ENCODE results near the gene OPRPN. TPM values are rescaled to one million over a fixed set of nuclear protein-coding genes. Genes with fewer than 3 reads are reported as not detected.

Gene OPRPN
- polyA plus RNA-seq, 1 experiment: not detected

- DNase-seq (ENCODE audit: low read depth, low spot score): no peak
- ChIA-PET CTCF (no interaction called here), POLR2A (no interaction called here)
- TF ChIP-seq, protein P1, sequence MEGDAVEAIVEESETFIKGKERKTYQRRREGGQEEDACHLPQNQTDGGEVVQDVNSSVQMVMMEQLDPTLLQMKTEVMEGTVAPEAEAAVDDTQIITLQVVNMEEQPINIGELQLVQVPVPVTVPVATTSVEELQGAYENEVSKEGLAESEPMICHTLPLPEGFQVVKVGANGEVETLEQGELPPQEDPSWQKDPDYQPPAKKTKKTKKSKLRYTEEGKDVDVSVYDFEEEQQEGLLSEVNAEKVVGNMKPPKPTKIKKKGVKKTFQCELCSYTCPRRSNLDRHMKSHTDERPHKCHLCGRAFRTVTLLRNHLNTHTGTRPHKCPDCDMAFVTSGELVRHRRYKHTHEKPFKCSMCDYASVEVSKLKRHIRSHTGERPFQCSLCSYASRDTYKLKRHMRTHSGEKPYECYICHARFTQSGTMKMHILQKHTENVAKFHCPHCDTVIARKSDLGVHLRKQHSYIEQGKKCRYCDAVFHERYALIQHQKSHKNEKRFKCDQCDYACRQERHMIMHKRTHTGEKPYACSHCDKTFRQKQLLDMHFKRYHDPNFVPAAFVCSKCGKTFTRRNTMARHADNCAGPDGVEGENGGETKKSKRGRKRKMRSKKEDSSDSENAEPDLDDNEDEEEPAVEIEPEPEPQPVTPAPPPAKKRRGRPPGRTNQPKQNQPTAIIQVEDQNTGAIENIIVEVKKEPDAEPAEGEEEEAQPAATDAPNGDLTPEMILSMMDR (IDR thresholded peaks at IDR 0.05; ENCODE audit: low read depth, low read length): no peak
- no peaks in the 10 kb centered on the region for H3K27me3 ChIP-seq (ENCODE audit: control insufficient read depth, insufficient read depth, low read length)
- no peak overlapping the region for H3K27ac ChIP-seq (ENCODE audit: low read depth, low read length)
- H3K4me3 ChIP-seq (ENCODE audit: low read depth, low read length): no peak overlapping the region
- H3K9me3 ChIP-seq (ENCODE audit: control insufficient read depth, insufficient read depth, low read length): no peaks in the 10 kb centered on the region
Measured at GRCh38 chr4:70365479-70365878, 32.3 kb upstream of the OPRPN start.

- CTCF ChIA-PET: no interaction called here
Measured at GRCh38 chr4:70367813-70368212, 29.9 kb upstream of the OPRPN start.

GRCh38 chr4:70371987-70372386 is 25.8 kb upstream of the OPRPN start:
- TF ChIP-seq, protein P1 (IDR thresholded peaks at IDR 0.05; ENCODE audit: low read depth, low read length): no peak
- ChIA-PET CTCF (no interaction called here), POLR2A (no interaction called here)
- Histone ChIP-seq H3K4me3 (ENCODE audit: low read depth, low read length) (no peak overlapping the region), H3K27ac (ENCODE audit: low read depth, low read length) (no peak overlapping the region), H3K27me3 (ENCODE audit: control insufficient read depth, insufficient read depth, low read length) (no peaks in the 10 kb centered on the region), H3K9me3 (ENCODE audit: control insufficient read depth, insufficient read depth, low read length) (no peaks in the 10 kb centered on the region)
- no peak for DNase-seq (ENCODE audit: low read depth, low spot score)

More at GRCh38 chr4:70367813-70368212, 29.9 kb upstream of the OPRPN start:
- H3K27ac ChIP-seq (ENCODE audit: low read depth, low read length): no peak overlapping the region
- POLR2A ChIA-PET: no interaction called here
- DNase-seq (ENCODE audit: low read depth, low spot score): no peak
- TF ChIP-seq, protein P1 (IDR thresholded peaks at IDR 0.05; ENCODE audit: low read depth, low read length): no peak
- H3K27me3 ChIP-seq (ENCODE audit: control insufficient read depth, insufficient read depth, low read length): no peaks in the 10 kb centered on the region
- H3K9me3 ChIP-seq (ENCODE audit: control insufficient read depth, insufficient read depth, low read length): no peaks in the 10 kb centered on the region
- H3K4me3 ChIP-seq (ENCODE audit: low read depth, low read length): no peak overlapping the region

DNA sequence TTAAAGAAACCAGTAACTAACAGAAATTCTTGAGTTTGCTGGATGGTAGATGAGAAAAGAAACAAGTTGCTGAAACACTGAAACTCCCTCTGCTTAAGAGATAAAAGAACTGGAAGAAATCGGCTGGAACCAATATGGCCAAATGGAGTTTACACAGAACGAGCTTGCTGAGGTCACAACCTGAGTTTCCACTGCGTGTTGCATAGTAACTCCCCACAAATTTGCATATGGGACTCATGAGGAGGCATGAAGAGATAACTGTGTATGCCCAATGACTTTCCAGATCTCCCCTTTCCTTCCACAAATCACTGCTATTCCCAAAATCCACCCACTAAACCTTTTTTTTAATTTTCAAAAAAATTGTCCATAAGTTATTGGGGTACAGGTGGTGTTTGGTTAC is 25.0 kb upstream of the OPRPN start:
- H3K27ac ChIP-seq (ENCODE audit: low read depth, low read length): no peak overlapping the region
- ChIA-PET CTCF (no interaction called here), POLR2A (no interaction called here)
- no peak overlapping the region for H3K4me3 ChIP-seq (ENCODE audit: low read depth, low read length)
- TF ChIP-seq, protein P1 (IDR thresholded peaks at IDR 0.05; ENCODE audit: low read depth, low read length): no peak
- no peak for DNase-seq (ENCODE audit: low read depth, low spot score)
- no peaks in the 10 kb centered on the region for H3K27me3 ChIP-seq (ENCODE audit: control insufficient read depth, insufficient read depth, low read length)
- no peaks in the 10 kb centered on the region for H3K9me3 ChIP-seq (ENCODE audit: control insufficient read depth, insufficient read depth, low read length)

- Histone ChIP-seq H3K27me3 (ENCODE audit: control insufficient read depth, insufficient read depth, low read length) (no peaks in the 10 kb centered on the region), H3K27ac (ENCODE audit: low read depth, low read length) (no peak overlapping the region), H3K4me3 (ENCODE audit: low read depth, low read length) (no peak overlapping the region), H3K9me3 (ENCODE audit: control insufficient read depth, insufficient read depth, low read length) (no peaks in the 10 kb centered on the region)
- no peak for DNase-seq (ENCODE audit: low read depth, low spot score)
- POLR2A ChIA-PET: no interaction called here
- TF ChIP-seq, protein P1 (IDR thresholded peaks at IDR 0.05; ENCODE audit: low read depth, low read length): no peak
- CTCF ChIA-PET: interaction anchor here (0.6 kb wide), 1 partner anchor 197 kb away, joined by 3 read pairs; no protein-coding TSS in a partner anchor
Measured at GRCh38 chr4:70380578-70380977, 17.2 kb upstream of the OPRPN start.
